ENCODE measurements around the gene SAMD4B.
"Not testable (repeated sequence)": the region's sequence is repeated elsewhere in the genome, so short reads cannot be mapped to it uniquely, and the experiment has no call there.

The SAMD4B gene

GRCh38 chr19:39372047-39372802 lies 30.0 kb downstream of the SAMD4B start:
- DNase-seq (ENCODE audit: low spot score), result no peak

- DNase-seq (ENCODE audit: low spot score), result no peak
Observed at GRCh38 chr19:39372941-39373340, 30.7 kb downstream of the SAMD4B start.

DNA sequence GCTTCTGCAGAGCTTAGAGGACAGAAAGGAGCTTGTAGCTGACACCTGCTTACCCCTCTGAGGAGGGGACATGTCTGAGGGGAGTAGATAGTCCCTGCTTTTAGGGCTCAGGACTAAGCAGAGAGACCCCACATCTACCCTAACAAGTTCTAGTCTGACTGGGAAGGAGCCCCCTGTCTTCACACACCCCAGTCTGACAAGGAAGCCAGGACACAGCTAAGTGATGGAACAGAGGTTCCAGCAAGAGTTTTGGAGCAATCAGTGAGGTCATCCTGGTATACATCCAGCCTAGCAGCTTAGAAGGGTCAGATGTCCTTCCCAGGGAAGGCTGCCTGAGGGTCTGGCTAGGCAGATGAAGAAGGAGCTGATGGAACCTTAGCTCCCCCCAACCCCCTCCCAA lies 33.7 kb downstream of the SAMD4B start:
- no peak for DNase-seq (ENCODE audit: low spot score)

DNA sequence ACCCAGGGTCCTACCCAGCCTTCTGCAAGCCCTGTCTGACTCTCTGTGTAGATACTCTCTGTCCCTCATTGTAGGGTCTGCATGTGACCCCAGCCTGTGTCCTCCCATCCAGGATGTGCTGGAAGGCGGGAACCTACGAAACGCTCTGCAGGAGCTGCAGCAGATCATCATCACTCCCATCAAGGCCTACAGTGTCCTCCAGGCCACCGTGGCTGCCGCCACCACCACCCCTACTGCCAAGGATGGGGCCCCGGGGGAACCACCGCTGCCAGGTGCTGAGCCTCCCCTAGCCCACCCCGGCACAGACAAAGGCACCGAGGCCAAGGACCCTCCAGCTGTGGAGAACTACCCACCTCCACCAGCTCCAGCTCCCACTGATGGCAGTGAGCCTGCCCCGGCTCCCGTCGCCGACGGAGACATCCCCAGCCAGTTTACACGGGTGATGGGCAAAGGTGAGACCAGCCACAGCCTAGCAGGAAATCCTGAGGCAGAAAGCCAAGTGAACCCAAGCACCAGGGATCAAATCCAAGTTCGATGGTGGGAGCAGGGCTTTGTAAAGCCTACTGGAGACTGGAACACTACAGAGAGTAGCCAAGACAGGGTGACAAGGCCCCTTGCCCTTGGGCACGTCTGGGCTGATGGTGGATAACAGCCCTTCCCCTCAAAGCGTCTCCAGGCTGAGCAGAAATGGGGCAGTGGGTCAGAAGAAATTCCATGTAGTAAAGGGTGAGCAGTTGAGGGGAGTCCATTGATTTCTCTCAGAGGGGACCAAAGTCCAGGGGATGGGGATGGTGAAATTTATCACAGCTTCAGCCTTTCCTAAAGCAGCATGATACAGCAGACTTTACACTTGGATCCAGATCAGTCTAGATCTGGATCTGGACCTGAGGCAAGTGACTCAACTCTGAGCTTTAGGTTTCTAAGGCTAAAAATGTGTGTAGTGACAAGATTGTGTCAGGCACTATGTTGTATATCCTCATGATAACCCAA lies 35.4 kb downstream of the SAMD4B start:
- no peak for DNase-seq (ENCODE audit: low spot score)

- DNase-seq (ENCODE audit: low spot score), result not testable (repeated sequence)
Observed at GRCh38 chr19:39379366-39379765, 37.1 kb downstream of the SAMD4B start.

GRCh38 chr19:39379865-39380396 lies 37.7 kb downstream of the SAMD4B start:
- DNase-seq (ENCODE audit: low spot score), result no peak

- no peak for DNase-seq (ENCODE audit: low spot score)
Observed at GRCh38 chr19:39380521-39381502, 38.6 kb downstream of the SAMD4B start.

GRCh38 chr19:39381910-39382611 lies 39.8 kb downstream of the SAMD4B start:
- DNase-seq (ENCODE audit: low spot score), result no peak

GRCh38 chr19:39382991-39383828 lies 41.0 kb downstream of the SAMD4B start:
- DNase-seq (ENCODE audit: low spot score), result no peak

DNA sequence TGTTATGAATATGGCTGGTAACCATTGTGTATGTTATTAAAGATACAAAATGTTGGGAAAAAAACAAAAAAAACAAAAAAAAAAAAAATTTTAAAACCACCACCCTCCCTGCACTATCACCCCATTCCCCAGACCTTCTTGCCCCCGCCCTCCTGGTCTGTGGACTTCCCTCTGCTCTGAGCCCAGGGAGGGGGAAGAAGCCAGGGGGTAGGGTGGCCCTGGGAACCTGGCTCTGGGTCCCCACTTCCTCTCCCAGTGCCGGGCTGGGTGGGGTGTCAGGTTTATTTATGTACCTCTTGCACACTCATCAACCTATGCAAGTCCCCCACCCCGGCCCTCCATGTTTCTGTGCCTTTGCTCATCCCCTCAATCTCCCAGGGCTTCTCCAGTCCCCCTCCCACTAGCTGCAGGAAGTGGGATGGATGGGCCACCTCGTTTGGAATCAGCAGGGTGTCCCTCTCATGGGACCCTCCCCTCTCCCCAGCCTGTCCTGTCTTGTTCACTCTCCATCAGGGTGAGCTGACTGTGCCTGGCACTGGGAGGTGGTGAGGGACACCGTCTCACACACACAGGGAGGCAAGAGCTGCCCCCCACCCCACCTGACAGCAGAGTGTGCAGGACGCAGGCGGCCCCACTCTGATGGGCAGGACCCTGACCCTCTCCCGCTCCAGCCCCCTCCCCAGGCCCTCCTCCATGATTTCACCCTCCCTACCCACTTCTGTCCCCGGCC lies 42.8 kb downstream of the SAMD4B start:
- no peak for DNase-seq (ENCODE audit: low spot score)

DNA sequence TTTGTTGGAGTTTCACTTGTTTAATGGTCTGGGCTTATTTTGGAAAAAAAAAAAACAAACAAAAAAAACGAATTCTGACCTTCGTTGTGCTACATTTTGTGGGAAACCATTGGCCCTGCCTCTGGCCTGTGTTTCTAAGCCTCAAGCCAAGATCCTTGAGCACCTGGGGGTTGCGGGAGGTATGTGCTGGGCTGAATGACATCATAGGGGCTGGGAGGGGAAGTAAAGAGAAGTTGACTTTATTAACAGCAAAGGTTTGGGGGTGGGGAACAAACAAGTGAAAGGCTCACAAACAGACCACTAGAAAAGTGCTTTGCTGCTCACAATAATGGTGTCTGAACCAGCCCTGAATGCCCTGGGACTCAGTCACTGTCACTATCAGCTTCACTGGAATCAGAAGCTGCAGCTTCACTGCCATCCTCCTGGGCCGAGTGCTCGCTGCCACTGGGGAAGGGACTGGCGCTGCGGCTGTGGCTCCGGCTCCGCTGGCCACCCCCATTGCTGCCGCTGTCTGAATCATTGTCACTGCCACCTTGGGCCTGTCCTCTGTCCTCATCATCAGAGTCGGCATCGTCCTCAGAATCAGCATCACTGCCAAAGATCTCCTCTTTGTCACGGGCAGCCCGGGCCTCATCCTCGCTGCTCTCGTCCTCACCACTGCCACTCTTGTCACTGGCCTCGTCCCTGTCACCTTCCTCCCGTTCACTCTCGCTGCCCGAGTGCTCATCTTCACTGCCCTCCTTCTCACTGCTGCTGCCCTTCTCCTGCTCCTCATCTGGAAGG lies 43.6 kb downstream of the SAMD4B start:
- no peak for DNase-seq (ENCODE audit: low spot score)

DNA sequence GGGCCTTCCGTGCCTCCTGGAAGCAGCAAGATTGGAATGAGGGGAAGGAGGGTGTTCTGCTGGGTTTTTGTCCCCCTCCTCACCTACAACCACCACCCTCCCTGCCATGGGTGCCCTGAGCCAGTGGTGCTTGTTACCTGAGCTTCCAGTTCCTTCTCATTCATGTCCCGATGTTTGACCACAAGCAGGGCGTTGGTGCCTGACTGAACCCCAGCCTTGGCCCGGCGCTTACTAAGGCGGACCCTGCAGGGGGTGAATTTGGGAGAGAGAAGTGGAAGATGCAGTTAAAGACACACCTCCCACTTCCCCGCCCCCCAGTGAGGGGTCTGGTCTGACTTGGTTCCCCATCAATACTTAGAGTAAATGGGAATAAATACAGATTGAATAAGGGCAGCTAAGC lies 44.3 kb downstream of the SAMD4B start:
- no peak for DNase-seq (ENCODE audit: low spot score)

GRCh38 chr19:39388657-39389056 lies 46.4 kb downstream of the SAMD4B start:
- DNase-seq (ENCODE audit: low spot score), result no peak

- DNase-seq (ENCODE audit: low spot score), result no peak
Observed at GRCh38 chr19:39389631-39390414, 47.6 kb downstream of the SAMD4B start.

GRCh38 chr19:39390451-39390750 lies 48.2 kb downstream of the SAMD4B start:
- no peak for DNase-seq (ENCODE audit: low spot score)

DNA sequence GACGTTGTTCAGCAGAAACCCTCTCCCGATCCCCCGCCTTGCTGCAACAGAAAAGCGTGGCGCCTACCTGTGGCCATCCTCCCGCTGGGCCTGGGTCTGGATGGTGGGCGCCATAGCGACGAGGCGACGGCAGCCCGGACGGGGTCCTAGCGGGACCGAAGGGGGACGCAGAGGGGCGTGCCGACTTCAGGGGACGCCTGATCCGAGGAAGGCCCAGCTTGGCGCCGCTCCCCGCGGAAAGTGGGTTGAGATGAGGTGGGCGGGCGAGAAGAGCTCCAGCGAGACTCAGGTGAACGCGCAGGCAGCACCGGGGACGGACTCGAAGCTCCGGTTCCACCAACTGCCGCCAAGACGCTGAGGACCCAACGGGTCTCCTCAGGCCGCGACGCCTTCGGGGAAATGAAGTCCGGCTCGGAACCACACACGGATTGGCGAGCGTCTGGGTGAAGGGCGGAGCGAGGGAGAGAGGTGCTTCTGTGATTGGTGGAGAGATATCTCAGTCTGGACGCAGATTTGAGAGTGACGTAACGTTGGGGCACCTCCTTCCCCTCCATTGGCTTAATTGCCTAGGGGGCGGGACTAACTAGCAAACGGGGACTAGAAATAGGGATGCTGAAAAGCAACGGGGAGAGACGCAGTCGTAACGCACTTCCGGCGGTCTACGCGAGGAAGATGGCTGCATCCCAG lies 48.7 kb downstream of the SAMD4B start, which contains the start of the genes MED29 and PAF1:
MED29 (plus strand) TSS at position 628 of the 687 bp plus-strand sequence; CDS start at position 673, 45 bp downstream.
PAF1 (minus strand) TSS at position 356 of the 687 bp plus-strand sequence; CDS start at position 114, 242 bp downstream.
- DNase-seq (ENCODE audit: low spot score), result peak; percentile 100
